ENCODE data around the gene MRPL27.

The MRPL27 gene

DNA sequence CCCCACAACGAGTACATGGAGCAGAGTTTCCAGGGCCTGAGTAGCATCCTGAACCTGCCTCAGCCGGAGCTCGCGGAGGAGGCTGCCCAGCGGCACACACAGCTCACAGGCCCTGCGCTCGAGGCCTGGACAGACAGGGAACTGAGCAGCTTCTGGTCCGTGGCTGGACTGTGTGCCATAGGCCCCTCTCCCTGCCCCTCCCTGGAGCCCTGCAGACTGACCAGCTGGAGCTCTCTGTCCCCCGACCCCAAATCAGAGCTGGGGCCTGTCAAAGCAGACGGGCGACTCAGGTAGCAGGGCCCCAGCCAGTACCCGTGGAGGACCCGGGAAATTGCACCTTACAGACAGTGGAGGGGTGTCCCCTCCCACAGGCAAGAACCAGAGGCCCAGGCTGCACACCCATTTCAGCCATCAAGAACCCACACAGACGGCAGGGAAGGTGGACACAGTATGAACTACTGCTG is 13.0 kb downstream of the MRPL27 start:
- DNase-seq (ENCODE audit: low read depth): no peak

DNA sequence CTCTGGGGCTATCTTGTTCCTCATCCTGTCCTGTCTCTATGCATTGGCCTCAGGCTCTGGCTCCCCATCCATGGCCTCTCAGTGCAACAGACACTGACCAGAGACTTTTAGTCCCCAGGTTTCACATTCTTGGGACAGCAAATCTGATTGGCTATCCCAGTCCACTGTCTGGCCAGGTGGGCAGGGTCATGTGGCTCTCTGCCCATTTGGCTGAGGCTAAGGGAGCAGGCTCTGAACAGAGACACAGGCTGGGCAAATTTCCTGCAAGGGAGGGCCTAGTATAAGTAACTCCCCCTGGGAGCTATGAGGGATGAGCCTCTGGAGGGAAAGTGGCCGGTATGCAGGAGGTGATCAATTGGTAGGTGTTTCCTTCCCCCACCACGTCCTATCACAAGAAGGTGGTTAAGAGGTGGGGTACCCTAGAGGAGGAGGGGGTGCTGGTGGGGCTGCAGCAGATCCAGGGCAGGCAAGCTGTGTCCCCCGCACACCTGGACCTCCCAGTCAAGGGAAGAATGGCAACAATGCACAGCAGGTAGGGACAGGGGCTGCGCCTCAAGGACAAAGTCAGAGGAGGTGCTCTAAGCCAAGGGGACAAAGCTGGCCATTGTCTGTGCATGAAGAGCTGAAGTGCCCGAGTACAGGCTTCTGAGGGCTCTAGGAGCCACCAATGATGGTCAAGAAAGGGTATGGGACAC is 13.8 kb downstream of the MRPL27 start:
- no peak for DNase-seq (ENCODE audit: low read depth)

DNA sequence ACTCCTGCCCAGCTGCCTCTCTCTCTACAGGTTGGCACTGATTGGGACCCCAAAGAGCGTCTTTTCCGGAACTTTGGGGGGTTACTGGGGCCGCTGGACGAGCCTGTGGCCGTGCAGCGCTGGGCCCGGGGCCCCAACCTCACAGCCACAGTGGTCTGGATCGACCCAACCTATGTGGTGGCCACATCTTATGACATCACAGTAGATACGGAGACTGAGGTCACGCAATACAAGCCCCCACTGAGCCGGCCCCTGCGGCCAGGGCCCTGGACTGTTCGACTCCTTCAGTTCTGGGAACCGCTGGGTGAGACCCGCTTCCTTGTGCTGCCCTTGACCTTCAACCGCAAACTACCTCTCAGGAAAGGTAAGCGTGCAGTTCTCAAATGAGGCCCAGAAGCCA is 14.8 kb downstream of the MRPL27 start:
- DNase-seq (ENCODE audit: low read depth): no peak

DNA sequence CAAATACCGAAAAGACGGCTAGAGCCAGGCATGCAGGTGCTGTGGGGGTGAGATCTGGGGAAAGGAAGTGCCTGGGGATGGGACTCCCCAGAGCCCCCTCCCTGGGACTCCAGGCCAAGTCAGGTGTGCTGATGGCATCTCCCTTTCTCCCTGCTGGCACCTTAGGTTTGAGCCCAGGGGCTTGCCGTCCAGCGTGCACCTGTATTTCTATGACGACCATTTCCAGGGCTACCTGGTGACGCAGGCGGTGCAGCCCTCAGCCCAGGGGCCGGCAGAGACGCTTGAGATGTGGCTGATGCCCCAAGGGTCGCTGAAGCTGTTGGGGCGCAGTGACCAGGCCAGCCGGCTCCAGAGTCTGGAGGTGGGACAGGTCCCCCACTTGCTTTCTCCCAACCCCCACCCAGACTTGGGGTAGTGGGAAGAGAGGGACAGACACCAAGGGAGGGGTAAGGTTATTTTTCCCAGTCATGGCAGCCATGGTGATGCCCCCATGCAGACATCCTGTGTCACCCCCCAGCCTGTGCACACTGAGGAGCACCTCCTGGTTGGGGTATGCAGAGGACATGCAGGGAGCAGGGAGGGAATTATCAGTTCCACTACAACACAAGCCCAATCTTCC is 16.0 kb downstream of the MRPL27 start:
- DNase-seq (ENCODE audit: low read depth): no peak

DNA sequence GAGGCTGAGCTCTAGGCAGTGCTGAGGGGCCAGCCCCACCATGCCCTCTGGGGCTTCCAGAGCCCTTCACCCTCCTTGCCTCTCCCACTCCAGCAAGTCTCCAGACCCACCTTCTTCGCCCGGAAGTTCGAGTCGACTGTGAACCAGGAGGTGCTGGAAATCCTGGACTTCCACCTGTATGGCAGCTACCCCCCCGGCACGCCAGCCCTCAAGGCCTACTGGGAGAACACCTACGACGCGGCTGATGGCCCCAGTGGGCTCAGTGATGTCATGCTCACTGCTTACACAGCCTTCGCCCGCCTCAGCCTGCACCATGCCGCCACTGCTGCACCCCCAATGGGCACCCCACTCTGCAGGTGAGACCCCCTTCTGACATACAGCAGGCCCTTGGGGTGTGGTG is 16.6 kb downstream of the MRPL27 start:
- DNase-seq (ENCODE audit: low read depth): no peak

DNA sequence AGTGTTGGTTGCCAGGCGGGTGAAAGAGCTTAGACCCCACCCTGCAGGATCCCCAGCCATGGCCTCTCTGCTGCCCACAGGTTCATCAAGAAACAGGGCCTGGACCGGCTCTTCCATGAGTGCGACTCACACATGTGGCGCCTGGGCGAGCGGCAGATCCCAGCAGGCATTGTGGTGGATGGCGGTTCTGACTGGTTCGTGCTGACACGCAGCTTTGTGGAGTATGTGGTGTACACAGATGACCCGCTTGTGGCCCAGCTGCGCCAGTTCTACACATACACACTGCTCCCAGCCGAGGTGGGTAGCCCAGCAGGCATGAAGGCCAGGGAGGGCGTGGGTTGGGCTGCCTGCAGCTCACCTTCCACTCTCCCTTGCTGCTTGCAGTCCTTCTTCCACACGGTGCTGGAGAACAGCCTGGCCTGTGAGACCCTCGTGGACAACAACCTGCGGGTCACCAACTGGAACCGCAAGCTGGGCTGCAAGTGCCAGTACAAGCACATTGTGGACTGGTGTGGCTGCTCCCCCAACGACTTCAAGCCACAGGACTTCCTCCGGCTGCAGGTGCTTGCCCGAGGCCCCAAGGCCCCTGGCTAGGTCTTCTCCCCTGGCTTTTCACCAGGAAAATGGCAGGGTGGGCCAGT is 17.2 kb downstream of the MRPL27 start:
- DNase-seq (ENCODE audit: low read depth): no peak

DNA sequence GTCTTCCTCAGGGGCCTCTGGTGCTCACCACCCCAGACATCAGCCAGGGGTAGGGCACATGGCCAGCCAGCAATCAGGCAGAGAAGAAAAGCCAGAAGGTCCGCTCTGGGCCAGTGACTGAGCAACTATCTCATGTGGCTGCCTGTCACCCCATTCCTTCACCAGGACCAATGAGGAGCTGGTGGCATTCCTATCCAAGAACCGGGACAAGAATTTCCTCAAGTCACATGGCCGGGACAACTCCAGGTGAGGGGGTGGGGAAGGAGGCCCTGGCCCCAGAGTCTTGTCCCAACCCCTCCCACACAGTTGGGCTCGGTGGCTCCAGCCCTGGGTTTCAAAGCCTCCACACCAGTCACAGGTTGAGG is 17.7 kb downstream of the MRPL27 start:
- no peak for DNase-seq (ENCODE audit: low read depth)

DNA sequence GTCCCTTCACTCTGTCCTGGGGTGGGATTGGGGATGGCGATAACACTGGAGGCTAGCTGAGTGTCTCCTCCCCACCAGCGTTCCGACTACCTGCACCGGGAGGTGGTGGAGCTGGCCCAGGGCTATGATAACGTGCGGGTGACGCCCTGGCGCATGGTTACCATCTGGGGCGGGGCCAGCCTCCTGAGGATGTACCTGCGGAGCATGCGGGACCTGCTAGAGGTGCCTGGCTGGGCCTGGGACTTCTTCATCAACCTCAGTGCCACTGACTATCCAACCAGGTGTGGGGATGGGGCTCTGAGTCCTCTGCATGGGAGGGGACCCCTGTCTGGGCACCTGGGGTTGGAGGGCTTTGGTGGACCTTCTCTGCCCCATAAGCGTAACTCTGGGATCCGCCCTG is 18.2 kb downstream of the MRPL27 start:
- DNase-seq (ENCODE audit: low read depth): no peak

DNA sequence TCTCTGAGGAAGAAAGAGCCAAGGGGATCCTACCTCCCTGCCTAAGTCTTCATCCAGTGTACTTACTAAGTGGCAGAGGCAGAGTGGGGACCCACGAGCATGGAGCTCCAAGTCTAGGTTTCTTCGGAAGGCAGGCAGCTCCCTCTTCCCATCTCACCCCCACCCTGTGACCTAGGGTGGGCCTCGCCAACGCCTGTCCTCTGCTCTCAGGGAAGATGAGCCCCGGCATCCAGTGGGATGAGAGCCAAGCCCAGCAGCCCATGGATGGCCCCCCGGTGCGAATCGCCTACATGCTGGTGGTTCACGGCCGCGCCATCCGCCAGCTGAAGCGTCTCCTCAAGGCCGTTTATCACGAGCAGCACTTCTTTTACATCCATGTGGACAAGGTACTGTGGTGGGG is 18.8 kb downstream of the MRPL27 start:
- no peak for DNase-seq (ENCODE audit: low read depth)

DNA sequence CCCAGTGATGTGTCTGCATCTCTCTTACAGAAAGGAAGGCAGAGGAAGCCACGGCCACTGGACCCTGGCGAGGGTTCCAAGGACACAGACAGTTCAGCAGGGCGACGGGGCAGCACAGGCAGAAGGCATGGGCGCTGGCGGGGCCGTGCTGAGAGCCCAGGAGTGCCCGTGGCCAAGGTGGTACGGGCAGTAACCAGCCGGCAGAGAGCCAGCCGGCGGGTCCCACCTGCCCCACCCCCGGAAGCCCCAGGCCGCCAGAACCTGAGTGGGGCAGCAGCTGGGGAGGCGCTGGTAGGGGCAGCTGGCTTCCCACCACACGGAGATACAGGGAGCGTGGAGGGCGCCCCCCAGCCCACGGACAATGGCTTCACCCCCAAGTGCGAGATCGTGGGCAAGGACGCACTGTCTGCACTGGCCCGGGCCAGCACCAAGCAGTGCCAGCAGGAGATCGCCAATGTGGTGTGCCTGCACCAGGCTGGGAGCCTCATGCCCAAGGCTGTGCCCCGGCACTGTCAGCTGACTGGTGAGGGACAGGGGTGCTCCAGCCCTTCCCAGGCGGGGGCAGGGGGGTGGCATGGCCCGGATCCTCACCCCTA is 19.3 kb downstream of the MRPL27 start:
- DNase-seq (ENCODE audit: low read depth): no peak

DNA sequence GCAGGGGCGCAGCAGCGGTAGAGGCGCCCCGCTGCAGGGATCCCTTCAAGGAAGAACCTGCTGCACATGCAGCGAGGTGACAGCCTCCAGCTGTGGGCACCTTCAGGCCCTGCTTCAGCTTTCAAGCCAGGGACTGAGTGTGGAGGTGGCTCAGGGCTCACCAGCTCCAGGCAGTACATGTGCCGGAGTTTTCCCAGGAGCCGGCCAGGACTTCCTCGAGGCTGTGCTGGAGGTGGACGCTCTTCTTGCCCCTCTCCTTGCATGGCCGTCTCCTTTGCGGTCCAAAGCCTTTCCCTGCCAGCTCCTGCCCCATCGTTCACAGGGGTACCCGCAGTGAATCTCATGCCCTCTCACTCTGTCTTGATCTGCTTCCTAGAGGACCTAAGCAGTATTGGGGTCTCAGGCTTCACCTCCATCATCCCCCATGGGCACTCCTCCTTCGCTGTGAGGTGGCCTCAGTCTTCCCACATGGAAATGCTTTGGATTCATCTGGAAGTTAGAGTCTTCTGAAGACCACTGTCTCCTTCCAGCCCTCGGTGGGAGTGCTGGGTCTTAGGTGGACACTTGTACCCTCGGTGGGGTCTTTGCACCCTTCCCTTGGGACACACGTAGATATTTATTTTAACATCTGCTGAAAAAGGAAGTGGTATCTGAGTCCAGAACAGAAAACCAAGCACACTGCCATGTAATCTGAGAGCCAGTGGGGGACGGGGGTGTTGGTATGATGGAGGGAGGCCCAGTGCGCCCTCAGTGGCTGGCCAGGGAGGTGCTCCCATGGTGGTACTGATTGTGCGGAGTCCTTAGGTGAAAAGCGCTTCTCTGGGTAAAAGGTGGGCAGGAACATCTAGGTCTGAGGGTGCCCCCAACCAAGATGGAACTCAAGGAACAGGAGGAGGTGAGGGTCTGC is 20.0 kb downstream of the MRPL27 start:
- no peak for DNase-seq (ENCODE audit: low read depth)

DNA sequence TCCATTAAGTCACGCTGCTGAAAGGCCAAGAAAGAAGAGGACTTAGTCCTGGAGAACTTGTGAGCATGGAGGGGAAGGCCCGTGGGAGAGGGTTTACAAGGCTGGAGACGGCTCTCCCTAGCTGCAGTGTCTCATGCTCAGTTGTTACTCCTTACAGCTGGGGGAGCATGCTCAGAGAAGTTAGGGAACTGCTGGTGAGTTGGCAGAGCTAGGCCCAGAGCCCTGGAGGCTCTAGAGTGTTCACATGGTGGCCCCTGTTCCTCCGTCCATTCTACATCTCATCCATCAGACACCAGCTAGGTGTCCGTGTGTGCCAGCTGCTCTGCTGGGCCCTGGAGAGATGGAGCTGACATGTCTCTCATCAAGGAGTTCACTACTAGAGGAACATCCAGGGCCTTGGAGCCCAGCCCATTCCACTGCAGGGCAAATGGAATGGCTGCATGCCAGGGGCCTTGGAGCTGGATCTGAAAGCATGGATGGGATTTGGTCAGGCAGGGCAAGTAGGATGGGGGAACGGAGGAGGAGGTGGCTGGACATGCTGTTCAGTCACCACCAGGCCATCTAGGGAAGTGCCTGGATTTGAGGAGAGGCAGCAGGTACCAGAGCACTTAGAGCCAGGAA is 20.8 kb downstream of the MRPL27 start:
- no peak for DNase-seq (ENCODE audit: low read depth)

DNA sequence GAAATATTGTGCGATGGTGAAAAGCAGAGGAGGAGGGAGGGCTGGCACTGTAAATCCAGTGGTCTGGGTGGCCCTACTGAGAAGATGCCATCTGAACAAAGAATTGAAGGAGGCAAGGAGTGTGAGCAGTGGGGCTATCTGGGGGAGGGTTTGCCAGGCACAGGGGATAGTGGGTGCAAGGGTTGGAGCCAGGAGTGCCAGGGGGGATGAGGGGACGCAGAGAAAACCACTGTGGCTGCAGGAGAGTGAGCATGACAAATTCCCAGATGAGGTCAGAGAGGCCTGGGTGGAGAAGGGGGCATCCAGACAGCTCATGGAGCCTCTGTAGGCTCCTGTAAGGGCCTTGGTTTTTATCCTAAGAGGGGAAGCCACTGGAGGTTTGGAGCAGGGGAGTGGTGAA is 22.3 kb downstream of the MRPL27 start:
- no peak for DNase-seq (ENCODE audit: low read depth)

DNA sequence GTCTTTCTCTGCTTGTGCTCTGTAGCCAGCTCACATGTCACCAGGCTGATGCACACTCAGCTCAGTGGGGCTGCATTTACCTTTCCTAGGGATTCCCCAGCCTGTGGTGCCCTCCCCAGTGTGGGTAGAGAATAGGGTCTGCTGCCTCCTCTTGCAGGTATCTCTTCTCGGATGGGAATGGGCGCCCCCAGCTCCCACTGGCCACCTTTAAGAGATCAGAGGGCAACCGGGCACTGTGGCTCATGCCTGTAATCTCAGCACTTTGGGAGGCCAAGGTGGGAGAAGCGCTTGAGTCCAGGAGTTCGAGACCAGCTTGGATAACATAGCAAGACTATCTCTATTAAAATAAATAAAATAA is 23.8 kb downstream of the MRPL27 start:
- no peak for DNase-seq (ENCODE audit: low read depth)

DNA sequence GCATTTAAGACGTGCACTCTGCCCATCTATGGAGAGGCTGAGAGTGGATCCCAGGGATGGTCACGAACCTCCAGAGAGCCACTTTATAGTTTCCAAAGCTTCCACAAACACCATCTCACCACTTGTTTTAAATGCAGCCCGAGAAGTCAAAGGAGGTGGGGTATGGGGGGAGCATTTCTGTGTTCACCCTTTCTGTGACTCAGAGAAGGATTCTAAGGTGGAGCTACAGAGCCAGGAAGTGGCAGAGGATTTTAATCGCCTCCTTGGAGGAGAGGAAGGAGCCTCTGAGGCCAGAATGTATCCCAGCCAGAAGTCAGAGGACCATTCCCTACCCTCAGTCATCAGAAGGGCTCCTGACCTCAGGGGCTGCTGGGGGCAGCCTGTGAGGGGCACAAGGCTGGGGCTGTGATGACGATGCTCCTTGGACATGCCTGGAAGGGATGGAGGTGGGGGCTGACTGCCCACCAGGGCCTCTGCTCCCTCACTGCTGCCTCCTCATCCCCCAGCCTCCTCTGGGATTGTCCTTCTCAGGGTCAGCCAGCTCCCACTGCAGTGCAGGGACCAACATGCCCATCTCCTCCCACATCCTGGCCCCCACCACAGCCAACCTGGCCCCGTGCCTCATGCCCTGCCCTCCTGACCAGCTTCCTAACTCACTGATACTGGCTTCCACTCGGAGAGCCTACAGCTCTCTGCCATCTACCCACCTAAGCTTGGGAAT is 24.3 kb downstream of the MRPL27 start:
- no peak for DNase-seq (ENCODE audit: low read depth)

DNA sequence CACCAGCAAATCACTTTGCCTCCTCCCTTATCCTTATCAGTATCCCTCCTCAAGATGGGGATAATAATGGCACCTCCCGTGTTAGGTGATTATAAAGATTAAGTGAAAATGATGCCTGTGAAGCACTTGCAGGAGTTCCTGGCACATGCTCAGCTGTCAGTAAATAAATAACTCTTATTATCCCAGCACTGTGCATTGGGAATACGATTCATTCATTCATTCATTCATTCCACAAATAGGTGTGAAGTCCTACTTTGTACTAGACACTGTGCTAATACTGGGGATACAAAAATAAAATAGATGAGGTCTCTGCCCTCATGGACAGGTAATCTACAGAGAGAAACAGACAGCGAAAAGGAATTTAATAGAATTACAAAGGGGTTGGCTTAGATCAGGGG is 25.1 kb downstream of the MRPL27 start:
- DNase-seq (ENCODE audit: low read depth): no peak

DNA sequence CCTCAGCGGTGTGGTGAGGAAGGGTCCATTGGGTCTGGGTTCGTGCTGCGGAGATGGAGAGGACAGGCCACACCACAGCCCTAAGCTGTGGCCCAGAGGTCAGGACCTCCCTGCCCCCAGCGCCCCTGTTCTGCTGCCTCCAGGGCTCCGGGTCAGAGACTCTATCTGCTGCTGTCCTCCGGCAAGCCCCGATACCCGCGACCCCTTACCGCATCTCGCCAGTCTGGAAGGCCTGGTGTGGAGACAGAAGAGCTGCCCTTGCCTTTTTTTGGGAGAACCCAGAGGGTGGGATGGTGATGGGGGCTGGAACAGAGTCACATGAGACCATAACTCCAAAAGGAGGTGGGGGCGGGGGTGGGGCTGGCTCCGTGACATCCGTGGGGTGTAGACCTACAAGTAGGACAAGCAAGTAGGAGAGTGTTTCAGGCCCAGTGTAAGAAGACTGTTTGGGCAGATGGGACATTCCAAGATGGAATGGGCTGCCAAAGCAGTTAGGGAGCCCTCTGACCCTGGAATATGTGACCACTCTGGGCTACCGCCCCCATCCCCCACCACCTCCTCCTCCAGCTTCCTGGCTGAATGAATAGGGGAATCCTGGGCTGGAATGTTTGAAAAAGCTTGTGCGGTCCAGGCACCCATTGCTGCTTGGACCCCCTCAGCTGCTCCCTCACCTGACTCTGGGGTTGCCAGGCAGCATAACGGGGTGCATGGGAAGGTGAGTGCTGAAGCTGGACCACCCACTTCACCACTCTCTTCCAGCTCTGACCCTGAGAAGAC is 25.7 kb downstream of the MRPL27 start:
- no peak for DNase-seq (ENCODE audit: low read depth)

DNA sequence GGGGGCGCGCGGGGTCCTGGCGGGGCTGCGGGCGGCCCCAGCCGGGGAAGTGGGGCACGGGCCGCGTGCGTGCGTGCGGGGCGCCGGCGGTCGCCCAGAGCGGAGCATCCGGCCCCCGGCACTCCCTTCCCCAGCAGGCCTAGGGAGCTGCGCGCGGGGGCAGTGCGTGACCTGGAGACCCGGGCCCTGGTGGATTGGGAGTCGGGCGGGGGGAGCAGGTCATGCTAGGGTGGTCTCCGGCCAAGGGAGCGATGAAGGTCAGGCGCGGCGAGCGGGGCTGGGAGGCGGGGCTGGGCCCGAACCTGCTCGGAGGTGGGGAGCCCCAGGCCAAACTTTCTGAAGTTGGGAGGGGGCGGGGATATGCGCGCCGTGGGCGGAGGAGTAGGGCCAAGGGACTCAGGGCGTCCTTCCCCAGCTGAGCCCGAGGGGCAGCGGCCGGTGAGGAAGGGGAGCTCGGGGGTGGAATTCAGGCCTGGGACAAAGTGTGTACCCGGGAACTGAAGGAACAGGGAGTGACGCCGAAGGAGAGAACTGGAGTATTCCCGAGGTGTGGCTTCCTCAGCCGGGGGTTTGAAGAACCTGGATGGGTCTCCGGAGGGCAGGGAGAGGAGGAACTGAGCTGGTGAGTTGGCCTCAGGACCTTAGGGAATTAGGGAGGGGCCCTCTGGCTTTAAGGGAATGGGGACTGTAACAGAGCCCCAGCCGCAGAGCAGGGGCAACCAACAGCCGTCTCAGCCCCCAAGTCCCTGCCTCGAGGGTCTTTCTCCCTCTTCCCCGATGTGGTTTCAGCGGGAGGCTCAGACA is 26.5 kb downstream of the MRPL27 start:
- DNase-seq (ENCODE audit: low read depth): peak; percentile 29

Measured in stimulated activated CD4-positive, alpha-beta T cell treated with anti-CD3 and anti-CD28 coated beads, Interleukin-2, amount 100 ng/mL, for 4 hours (primary cell).